GM19438 (cell line): ENCODE data around the gene KRTAP1-4.
"Not testable (repeated sequence)": the region's sequence is repeated elsewhere in the genome, so short reads cannot be mapped to it uniquely, and the experiment has no call there.

Experiments
- ATAC-seq: cut with Tn5 transposase; IDR thresholded peaks from one replicate; pipeline ENCODE4 v1.9.1; 2021; ENCODE audit warnings: low read depth; ENCODE audit not compliant: unreplicated experiment

Gene KRTAP1-4

GRCh38 chr17:41009301-41009760 lies 20.7 kb downstream of the KRTAP1-4 start:
- ATAC-seq, result no peak

GRCh38 chr17:41008811-41009210 lies 21.2 kb downstream of the KRTAP1-4 start, which contains the start of gene KRTAP3-1:
Gene KRTAP3-1, minus strand, starts transcription at chr17:41009128. Its CDS starts 54 bp downstream, at chr17:41009074.
- ATAC-seq, result no peak

GRCh38 chr17:41004397-41004796 lies 25.6 kb downstream of the KRTAP1-4 start:
- ATAC-seq, result no peak

- no peak for ATAC-seq
Observed at GRCh38 chr17:41003926-41004325, 26.1 kb downstream of the KRTAP1-4 start.

GRCh38 chr17:41002814-41003213 lies 27.2 kb downstream of the KRTAP1-4 start:
- ATAC-seq, result no peak

GRCh38 chr17:41001795-41002194 lies 28.2 kb downstream of the KRTAP1-4 start:
- ATAC-seq, result no peak

GRCh38 chr17:40999563-40999962 lies 30.4 kb downstream of the KRTAP1-4 start, which contains the start of gene KRTAP3-2:
Gene KRTAP3-2, minus strand, starts transcription at chr17:40999906. Its CDS starts 53 bp downstream, at chr17:40999853.
- ATAC-seq, result not testable (repeated sequence)

GRCh38 chr17:40997361-40997760 lies 32.6 kb downstream of the KRTAP1-4 start:
- ATAC-seq, result no peak

- no peak for ATAC-seq
Observed at GRCh38 chr17:40996829-40997228, 33.2 kb downstream of the KRTAP1-4 start.

- ATAC-seq, result no peak
Observed at GRCh38 chr17:40995116-40995515, 34.9 kb downstream of the KRTAP1-4 start.

GRCh38 chr17:40993839-40994238 lies 36.2 kb downstream of the KRTAP1-4 start, which contains the start of gene KRTAP3-3:
Gene KRTAP3-3, minus strand, starts transcription at chr17:40994164. Its CDS starts 67 bp downstream, at chr17:40994097.
- ATAC-seq, result no peak

- no peak for ATAC-seq
Observed at GRCh38 chr17:40993084-40993483, 36.9 kb downstream of the KRTAP1-4 start.

GRCh38 chr17:40992666-40993065 lies 37.3 kb downstream of the KRTAP1-4 start:
- no peak for ATAC-seq

GRCh38 chr17:40986920-40987319 lies 43.1 kb downstream of the KRTAP1-4 start:
- ATAC-seq, result no peak

GRCh38 chr17:40984226-40984625 lies 45.8 kb downstream of the KRTAP1-4 start, which contains the start of gene KRT40:
Gene KRT40, minus strand, starts transcription at chr17:40984326. Its CDS starts 53 bp downstream, at chr17:40984273.
- ATAC-seq, result no peak

- ATAC-seq, result no peak
Observed at GRCh38 chr17:40981115-40981514, 48.9 kb downstream of the KRTAP1-4 start.

- no peak for ATAC-seq
Observed at GRCh38 chr17:40980596-40980995, 49.4 kb downstream of the KRTAP1-4 start.

GRCh38 chr17:40980117-40980516 lies 49.9 kb downstream of the KRTAP1-4 start:
- no peak for ATAC-seq
